ENCODE data around the gene GSK3A.

The GSK3A gene

DNA sequence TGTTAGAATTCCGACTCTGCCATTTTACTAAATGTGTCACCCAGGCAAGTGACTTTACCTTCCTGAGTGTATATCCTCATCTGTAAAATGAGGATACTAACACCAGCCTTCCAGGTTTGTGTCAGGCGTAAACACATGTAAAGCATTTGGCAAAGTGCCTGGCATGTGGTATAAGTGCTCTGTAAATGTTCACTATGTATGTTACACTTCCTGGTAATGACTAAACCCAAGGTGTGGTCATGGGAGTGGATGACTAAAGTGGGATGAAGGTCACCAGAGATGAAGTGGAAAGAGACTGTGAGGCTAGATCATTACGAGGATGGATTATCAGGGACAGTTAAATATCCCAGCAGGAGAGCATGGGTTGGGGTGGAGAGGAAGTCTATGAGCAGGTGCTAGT, 50.5 kb downstream of the GSK3A start:
- WGBS, 2 experiments (ENCODE audit: insufficient coverage in 2 of 2): 70 to 80% methylated on average over 1 to 2 of the region's 3 CpGs
- no peaks in the 10 kb centered on the region for H3K4me1 ChIP-seq (ENCODE audit: control insufficient read depth, insufficient read depth, low read length, poor library complexity, severe bottlenecking)
- H3K36me3 ChIP-seq (ENCODE audit: control insufficient read depth, insufficient read depth, low read length): no peaks in the 10 kb centered on the region
- no peak overlapping the region for H3K27ac ChIP-seq (ENCODE audit: low read depth, low read length, severe bottlenecking)
- no peak overlapping the region for H3K4me3 ChIP-seq (ENCODE audit: extremely low read depth, insufficient read depth, low read length, poor library complexity, severe bottlenecking)
- H3K9me3 ChIP-seq (ENCODE audit: control insufficient read depth, low read length): peaks cover 4% of the 10 kb centered on the region

DNA sequence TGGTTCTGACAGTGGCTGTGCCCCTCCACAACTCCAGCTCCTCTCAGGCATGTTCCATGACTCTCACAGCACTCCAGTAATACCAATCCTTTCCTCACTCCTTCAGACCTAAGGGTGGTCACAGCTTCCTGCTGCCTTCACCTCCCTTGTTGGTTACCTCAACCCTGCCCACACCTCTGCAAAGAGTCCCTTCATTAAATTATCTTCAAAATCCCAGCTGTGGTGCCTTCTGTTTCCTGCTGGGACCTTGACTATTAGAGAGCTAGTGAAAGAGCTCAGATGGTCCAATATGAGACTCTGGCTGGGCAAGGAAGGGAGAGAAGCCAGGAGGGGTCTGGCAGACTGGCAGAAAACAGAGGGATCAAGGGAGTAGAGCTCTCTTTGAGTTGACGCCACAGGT, 51.1 kb downstream of the GSK3A start:
- WGBS, 2 experiments (ENCODE audit: insufficient coverage in 2 of 2): 81 to 90% methylated on average over 1 of the region's 1 CpG

DNA sequence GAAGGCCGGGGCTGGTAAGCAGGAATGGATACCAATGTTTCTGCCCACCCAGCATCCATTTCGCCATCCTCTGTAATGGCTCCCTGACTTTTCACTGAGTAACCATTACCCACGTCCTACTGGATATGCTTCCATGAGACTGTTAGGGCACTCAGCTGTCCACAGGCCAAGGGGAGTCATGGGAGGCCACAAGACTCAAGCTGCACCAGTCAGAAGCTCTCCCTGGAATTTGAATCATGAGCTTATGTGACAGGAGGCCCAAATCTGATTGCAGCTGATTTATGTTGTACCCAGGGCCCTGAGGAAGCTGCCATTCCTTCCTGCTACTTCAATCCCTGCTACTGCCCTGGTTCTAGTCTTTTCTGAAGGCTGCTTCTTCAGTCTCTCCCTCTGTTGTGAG, 53.3 kb downstream of the GSK3A start:
- 81 to 85% methylated on average over 3 of the region's 3 CpGs for WGBS, 2 experiments (ENCODE audit: insufficient coverage in 2 of 2)

More for the DNA sequence above, 51.1 kb downstream of the GSK3A start:
- H3K27ac ChIP-seq (ENCODE audit: low read depth, low read length, severe bottlenecking): no peak overlapping the region
- no peak overlapping the region for H3K4me3 ChIP-seq (ENCODE audit: extremely low read depth, insufficient read depth, low read length, poor library complexity, severe bottlenecking)
- H3K9me3 ChIP-seq (ENCODE audit: control insufficient read depth, low read length): peaks cover 4% of the 10 kb centered on the region
- no peaks in the 10 kb centered on the region for H3K4me1 ChIP-seq (ENCODE audit: control insufficient read depth, insufficient read depth, low read length, poor library complexity, severe bottlenecking)
- H3K36me3 ChIP-seq (ENCODE audit: control insufficient read depth, insufficient read depth, low read length): no peaks in the 10 kb centered on the region

DNA sequence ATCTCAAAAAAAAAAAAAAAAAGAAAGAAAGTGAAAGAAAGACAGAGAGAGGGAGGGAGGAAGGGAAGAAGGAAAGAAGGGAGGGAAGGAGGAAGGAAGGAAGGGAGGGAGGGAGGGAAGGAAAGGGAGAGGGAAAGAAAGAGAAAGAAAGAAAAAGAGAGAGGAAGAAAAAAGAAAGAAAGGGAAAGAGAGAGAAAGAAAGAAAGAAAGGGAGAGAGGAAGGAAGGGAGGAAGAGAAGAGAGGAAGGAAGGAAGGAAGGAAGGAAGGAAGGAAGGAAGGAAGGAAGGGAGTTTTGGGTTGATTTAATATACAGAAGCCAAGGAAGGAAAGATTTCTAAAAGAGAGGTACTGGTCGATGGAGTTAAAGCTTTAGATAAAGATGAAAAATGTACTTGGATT, 53.7 kb downstream of the GSK3A start:
- H3K9me3 ChIP-seq (ENCODE audit: control insufficient read depth, low read length): peaks cover 4% of the 10 kb centered on the region
- 86% methylated on average over 1 of the region's 1 CpG for WGBS, 2 experiments (ENCODE audit: insufficient coverage in 2 of 2)
- no peak overlapping the region for H3K4me3 ChIP-seq (ENCODE audit: extremely low read depth, insufficient read depth, low read length, poor library complexity, severe bottlenecking)
- no peaks in the 10 kb centered on the region for H3K36me3 ChIP-seq (ENCODE audit: control insufficient read depth, insufficient read depth, low read length)
- H3K4me1 ChIP-seq (ENCODE audit: control insufficient read depth, insufficient read depth, low read length, poor library complexity, severe bottlenecking): peaks cover 9% of the 10 kb centered on the region
- H3K27ac ChIP-seq (ENCODE audit: low read depth, low read length, severe bottlenecking): no peak overlapping the region

More for the DNA sequence above, 53.3 kb downstream of the GSK3A start:
- peaks cover 9% of the 10 kb centered on the region for H3K4me1 ChIP-seq (ENCODE audit: control insufficient read depth, insufficient read depth, low read length, poor library complexity, severe bottlenecking)
- no peak overlapping the region for H3K27ac ChIP-seq (ENCODE audit: low read depth, low read length, severe bottlenecking)
- H3K36me3 ChIP-seq (ENCODE audit: control insufficient read depth, insufficient read depth, low read length): no peaks in the 10 kb centered on the region
- no peak overlapping the region for H3K4me3 ChIP-seq (ENCODE audit: extremely low read depth, insufficient read depth, low read length, poor library complexity, severe bottlenecking)
- H3K9me3 ChIP-seq (ENCODE audit: control insufficient read depth, low read length): peaks cover 4% of the 10 kb centered on the region

DNA sequence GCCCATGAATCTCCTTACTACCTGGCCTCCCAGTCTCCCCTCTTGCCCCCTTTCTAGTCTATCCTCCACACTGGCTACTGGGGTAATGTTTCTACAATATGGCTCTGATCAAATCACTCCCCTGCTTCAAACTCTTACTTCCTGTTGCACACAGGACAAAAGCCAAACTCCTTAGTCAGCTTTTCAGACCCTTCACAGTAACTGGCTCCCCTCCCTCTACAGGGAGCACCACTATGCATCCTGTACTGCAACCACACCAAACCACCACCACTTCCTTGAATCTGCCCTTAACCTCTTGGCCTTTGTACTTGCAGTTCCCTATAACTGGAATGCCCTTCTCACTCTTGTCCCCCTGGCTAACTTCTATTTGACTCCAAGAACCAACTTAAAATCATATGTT, 57.1 kb downstream of the GSK3A start:
- Histone ChIP-seq H3K9me3 (ENCODE audit: control insufficient read depth, low read length) (no peaks in the 10 kb centered on the region), H3K27ac (ENCODE audit: low read depth, low read length, severe bottlenecking) (no peak overlapping the region), H3K4me3 (ENCODE audit: extremely low read depth, insufficient read depth, low read length, poor library complexity, severe bottlenecking) (no peak overlapping the region), H3K36me3 (ENCODE audit: control insufficient read depth, insufficient read depth, low read length) (no peaks in the 10 kb centered on the region), H3K4me1 (ENCODE audit: control insufficient read depth, insufficient read depth, low read length, poor library complexity, severe bottlenecking) (peaks cover 9% of the 10 kb centered on the region)

DNA sequence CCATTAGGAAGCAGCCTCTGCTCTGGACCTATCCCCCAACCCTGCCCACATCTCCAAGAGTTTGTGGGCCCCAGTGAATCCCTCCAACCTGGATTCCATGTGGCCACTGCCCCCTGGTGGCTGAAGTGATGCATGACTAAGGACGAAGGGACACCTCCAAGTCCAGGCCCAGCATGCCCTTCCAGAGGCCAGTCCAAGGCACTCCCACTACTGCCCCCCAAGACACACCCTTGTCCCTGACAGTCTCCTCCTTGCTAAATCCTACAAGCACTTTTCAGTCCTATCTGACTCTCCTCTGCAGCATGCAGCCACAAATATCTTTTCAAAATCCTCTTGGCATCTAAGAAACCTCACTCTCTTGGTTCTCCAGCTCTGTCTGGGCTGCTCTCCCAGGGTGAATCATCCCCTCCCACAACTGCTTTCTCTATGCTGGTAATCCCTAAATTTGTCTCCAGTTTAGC, 58.0 kb downstream of the GSK3A start:
- 0% methylated on average over 1 of the region's 1 CpG; no CpG with 5 or more reads in 1 of the 2 experiments for whole genome bisulfite sequencing, 2 experiments (ENCODE audit: insufficient coverage in 2 of 2)
- Histone ChIP-seq H3K27ac (ENCODE audit: low read depth, low read length, severe bottlenecking) (no peak overlapping the region), H3K4me3 (ENCODE audit: extremely low read depth, insufficient read depth, low read length, poor library complexity, severe bottlenecking) (no peak overlapping the region), H3K9me3 (ENCODE audit: control insufficient read depth, low read length) (no peaks in the 10 kb centered on the region), H3K4me1 (ENCODE audit: control insufficient read depth, insufficient read depth, low read length, poor library complexity, severe bottlenecking) (peaks cover 9% of the 10 kb centered on the region), H3K36me3 (ENCODE audit: control insufficient read depth, insufficient read depth, low read length) (no peaks in the 10 kb centered on the region)
